CMK (cell line): ENCODE measurements around the gene TSHZ3.

Experiments used
- DNase-seq: peaks from one replicate; pipeline ENCODE4 v3.0.0-alpha.2; 2010; ENCODE audit warnings: low read depth

Gene TSHZ3

DNA sequence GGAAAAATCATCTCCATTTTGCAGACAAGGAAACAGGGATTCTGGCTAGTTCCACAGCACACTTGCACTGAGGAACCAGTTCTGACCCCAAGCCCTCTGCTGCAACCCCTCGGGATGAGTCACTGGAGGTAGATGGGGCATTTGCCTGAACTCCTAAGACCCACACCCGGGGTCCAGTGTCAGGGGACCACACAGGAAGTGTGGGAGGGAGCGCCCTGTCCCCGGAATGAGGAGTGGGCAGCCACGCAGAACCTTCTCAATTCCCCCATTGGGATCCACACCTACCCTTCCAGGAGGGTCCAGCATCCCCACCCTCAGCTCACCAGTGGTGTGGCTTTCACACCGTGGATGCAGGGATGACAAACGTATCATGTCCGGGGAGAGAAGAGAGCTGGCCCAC is 62.7 kb downstream of the TSHZ3 start:
- no peak for DNase-seq

DNA sequence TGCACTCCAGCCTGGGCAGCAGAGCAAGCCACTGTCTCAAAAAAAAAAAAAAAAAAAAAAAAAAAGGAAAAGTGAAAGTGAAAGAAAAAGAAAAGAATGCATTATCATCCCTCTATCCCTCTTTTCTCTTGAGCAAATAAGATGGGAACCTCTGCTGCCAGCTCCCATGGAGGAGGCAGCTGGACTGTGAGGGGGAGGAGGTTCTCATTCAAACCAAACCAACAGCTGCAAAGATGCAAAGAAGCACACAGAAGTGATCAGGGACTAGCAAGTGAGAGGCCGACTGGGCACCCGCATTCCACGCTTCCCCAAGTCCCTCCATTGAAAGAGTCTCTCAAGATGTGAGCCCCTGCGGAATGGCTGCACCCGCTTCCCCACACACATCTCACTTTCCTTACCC is 63.5 kb downstream of the TSHZ3 start:
- DNase-seq: no peak

DNA sequence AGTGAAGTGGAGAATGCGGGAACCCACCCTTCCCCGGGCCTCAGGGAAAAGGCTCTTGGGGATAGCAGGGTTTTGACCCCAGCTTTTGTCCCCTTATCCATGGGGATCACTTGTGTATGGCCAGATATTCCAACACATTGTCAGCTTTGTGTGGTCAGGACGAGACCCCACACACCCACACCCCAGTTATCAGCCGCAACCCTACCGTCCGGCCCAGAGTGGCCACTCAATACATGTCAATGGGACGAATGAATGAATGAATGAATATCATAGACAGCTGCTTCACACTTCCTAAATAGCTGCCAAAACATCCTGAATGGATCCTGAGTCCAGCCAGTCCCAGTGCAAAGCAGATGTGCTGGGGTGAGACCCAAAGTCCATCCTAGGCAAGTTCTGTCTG is 64.6 kb downstream of the TSHZ3 start:
- DNase-seq: no peak

DNA sequence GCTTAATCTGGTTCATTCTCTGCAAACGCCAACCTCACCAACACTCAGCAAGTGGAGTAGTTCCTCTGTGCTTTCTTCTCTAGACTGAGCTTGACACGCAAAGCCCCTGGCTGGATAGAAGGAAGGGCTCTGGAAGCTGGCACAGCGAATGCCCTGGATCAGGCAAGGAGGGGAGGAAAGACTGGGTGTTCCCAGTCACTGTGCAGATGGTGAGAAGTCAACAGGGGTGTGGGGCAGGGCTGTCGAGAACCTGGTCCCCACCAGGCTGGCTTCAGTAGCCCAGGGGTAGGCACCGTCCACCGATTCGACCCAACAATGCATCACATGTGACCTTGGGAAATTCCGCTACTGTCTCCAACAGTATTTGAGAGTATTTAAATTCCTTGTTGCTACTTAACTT is 65.5 kb downstream of the TSHZ3 start:
- no peak for DNase-seq

DNA sequence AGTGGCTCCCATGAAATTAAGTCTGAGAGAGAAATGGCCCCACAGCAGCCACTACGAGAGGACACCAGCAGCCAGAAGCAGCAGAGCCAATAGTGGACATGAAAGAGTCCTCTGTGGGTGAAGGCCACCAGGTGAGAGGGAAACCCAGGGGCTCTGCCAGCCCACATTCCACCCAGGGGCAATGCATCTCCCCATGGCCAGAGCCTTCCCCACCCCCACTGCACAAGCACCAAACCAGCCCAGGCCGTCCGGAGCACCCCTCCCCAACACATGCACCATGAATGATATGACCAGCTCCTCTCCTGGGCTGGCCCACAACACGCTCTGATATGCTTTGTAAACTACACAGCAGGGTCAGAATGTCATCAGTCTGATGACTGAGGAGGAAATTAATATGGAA is 66.9 kb downstream of the TSHZ3 start:
- no peak for DNase-seq

DNA sequence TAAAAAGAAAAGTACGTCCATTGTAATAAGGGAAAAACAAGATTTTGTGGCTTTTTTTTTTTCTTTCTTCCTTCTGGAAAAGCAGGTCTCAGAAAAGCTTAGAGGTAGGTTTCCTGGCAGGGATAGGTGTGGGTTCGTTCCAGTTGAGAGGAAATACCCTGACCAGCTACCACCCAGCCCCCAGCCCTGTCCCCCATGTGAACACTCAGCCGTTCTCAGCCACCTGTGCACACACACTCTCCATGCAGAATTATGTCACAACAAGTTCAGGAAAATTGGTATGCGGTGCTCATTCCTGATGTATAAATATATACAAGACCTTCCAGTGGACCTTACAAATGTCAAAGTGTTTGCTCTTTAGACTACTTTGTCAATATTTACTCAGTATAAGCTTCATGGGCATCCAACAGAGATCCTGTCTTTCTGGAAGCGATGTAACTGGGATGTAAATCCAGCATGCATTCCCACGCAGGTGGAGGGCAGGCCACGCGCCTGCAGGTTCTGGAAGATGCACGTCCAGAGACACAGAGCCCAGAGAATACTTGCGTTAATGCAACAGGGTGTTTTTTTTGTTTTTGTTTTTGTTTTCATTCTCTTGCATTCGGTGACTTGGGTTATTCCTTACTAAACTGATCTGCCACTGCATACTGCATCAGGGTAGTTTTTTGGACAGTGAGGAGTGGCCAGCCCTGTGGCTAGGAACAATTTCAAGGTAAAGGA is 68.8 kb downstream of the TSHZ3 start:
- DNase-seq: no peak

DNA sequence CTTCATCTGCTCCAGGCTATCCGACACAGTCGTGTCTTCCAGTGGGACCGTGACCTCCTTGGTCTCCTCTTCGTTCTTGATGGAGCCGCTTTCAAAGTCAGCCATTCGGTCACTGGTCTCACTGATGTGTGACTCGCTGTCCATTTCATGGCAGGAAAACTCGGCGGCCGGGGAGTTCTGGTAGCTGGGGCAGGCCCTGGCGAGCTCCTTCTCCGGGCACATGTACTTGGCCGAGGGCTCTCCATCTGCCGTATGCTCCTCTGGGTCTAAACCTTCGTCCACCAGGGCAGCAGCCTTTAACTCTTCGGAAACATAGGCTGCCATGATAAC is 69.8 kb downstream of the TSHZ3 start:
- no peak for DNase-seq

DNA sequence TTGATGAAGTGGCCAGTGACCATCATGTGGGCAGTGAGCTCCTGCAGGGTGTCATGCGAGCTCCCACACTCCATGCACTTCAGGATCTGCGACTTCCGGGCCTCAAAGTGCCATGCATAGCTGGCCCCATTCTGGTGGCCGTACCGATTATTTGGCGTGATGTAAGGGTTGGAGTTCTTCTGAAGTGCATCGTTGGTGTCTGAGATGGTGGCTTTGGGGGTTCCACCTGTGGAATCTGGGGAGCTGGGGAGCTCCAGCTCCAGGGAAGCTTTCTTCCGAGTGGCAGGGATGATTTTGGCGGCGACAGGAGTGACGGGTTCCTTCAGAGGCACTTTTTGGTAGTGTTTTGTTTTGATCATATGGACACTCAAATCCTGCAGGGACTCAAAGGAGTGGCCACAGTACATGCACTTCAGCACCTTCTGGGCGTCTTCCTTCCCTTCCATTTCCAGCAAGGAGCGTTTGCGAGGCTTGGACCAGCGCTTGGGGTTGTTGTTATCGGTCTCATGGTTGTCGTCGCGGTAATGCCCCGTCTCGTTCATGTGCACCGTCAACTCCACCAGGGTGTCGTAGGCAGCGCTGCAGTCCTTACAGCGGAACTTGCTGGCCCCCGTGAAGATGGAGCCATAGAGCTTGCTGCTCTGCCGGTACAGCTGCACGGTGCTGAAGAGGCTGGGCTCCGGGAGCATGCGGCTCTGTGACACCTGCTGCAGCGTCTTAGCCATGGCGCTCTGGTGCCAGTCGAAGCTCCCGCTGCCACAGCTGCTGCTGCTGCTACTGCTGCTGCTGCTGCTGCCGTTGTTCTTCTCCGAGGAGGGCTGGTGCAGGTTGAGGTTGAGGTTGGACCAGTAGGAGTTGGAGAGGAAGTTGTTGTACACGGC is 70.4 kb downstream of the TSHZ3 start:
- DNase-seq: no peak

DNA sequence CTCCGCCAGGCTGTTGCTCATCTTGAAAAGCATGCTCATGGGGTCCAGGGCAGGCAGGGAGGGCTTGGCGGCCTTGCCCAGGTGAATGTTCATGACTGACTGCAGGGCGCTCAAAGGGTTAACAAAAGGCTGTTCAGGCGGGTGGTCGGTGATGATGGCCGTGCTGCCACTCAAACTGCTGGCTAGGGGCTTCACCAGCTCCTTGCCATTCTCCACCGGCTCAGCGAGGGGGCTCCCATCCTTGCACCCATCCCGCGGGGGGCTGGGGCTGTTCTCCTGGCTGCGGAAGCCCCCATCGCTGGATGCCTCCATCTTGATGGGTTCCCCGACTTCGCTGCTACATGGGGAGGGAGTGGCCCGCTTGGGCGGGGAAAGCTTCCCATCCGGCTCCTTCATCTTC is 71.7 kb downstream of the TSHZ3 start:
- no peak for DNase-seq

DNA sequence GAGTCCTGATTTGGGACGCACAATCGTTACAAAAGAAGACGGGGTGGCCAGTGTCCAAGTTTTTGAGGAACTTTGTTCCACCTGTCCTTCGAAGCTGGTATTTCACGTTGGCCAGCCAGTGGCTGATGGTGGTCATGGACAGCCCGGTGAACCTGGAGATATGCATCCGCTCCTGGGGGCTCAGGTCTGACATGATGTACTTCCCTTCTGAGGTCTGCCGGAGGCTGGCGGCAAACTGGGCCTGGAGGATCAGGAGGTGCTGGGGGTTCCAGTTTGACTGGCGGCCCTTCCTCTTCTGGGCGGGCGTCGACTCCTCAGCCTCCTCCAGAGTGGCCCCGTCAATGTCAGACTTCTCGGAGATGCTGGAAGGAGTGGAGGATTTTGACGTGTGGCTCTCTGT is 72.4 kb downstream of the TSHZ3 start:
- DNase-seq: no peak

DNA sequence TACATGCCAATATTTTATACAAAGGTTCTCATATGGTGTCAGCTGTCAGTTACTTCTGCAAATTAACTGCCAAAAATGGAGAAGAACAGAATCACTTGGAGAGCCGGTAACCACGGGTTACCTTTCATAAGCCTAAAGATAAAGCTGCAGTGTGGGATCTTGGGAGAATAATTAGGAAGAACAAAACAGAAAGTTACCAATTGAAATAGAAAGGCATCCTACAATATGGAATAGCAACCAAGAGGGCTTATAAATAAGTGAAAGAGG is 74.2 kb downstream of the TSHZ3 start:
- no peak for DNase-seq

DNA sequence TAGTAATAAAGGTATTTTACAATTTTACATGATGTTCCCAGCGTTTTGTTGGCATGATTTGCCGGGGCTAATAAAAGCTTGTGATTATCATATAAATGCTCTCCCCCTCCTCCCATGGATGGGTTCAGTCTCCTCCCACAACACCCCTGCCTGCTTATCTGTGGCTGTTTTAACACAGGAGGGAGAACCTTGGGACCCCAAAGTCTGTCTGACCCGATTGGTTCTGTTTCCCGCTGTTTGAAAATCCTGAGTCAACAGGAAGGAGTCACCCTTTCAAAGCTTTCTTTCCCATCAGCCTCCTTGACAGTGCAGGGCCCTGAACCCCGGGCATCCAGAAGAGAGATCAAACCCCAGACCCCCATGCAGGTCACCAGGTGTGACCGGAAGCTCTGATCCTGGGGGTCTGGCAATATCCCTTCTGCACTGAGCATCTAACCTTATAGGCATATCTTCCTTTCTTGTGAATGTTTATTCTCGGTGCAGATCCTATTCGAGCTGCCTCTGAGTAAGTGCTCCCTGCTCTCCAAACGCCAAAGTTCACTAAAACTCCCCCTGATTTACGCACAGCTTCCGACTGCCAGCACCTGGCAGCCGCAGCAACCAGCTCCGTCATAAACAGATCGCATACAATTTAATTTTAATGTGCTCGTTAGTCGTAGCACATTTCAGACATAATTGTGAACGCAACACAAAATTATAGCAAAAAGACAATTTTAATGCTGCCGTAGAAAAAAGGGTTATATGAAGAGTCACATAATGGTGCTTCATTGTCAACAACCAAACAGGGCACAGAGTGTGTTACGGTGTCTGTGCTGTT is 74.8 kb downstream of the TSHZ3 start:
- DNase-seq: no peak

DNA sequence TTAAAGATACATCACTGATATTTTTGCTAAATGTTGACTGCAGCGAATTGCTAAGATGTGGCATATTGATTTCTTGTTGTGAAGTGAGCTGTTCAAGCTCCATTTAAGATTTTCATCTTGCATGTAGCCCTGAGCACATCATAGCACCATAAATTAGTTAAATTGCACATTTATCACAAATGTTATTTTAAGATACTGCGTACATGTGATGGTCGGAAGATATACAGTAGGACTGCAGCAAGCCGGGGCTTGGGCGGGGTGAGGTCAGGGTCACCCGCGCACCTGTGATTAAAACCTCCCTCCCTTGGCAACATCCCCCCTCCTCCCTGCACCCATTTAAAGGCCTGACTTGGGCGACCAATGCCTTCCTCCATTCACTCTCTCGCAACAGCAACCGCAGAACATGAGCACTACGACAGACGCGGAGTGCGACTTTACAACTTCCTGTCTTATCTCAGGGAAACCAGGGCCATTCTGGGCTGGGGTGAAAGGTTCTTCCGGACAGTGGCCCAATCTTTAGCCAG is 76.6 kb downstream of the TSHZ3 start:
- no peak for DNase-seq

DNA sequence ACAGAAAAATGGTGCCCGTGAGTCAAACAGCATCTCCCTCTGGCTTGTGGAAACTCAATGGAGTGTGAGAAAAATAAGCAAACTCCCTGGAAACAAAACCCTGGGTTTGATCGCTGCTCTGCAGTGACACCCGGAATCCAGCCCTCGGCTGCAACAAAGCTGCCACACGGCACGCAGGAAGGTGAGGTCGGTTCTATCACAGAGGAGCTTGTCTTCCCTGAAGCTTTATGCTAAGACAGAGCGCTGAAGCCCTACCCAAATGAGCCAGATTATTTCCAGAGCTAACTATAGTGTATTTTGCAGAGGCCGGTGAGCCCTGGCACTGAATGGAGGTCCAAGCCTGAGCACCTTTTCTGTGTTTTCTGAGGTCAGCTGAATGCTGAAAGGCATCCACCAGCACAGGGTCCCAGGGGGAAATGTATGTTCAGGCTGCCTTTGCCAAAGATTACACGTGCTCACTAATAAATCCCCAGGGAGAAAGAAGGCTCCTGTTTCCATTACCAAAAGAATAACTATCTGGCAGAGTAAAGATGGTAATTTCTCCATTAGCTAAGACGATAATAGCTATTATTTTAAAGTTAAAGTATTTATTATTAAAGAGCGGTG is 77.8 kb downstream of the TSHZ3 start:
- DNase-seq: no peak

DNA sequence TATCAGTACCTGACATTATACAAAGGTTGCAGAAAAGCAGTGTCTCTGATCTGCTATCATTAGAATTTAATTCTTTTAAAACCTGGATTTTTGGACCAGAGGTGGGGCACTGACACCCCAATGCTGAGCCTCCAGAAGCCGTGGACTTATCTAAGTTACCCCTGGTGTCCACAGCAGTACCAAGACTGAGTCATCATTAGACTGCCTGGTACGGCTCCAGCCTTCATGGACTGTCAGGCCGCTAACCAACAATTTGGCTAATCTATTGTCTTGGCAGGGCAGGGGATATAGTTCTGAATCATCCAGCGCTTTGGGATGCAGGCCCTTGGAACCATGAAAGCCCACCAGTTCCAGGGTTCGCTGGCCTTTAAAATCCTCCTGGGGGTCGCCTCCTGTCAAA is 78.3 kb downstream of the TSHZ3 start:
- DNase-seq: no peak

DNA sequence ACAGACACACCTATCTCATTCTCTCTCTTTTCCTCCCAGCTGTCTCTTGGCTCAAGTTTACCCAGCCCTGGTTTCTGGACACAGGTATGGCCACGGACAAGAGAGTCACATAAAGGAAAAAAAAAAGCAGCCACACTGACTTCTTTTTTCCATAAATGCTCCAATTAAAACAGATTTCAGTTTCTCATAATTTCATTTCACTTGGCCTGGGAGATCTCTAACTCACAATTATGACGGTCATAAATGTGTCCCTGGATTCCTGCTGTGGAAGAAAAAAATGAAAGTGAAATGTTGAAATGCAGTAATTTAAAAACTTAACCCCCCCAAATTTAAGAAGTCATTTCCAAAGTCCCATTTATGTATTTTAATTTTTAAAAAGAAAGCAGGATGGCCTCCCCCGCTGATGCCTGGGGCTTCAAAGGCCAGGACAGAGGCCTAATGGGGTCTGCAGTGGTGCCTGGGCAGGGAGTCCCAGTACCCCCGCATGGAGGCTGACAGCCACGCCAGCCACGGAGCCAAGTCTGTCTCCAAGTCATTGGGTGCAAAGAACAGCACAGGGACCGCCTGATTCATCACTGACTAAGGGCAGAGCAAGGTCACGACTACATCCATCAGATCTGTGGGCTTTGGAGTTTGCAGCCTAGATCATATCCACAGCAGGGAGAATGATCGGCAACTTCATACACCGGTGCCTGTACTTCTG is 79.7 kb downstream of the TSHZ3 start:
- DNase-seq: no peak

DNA sequence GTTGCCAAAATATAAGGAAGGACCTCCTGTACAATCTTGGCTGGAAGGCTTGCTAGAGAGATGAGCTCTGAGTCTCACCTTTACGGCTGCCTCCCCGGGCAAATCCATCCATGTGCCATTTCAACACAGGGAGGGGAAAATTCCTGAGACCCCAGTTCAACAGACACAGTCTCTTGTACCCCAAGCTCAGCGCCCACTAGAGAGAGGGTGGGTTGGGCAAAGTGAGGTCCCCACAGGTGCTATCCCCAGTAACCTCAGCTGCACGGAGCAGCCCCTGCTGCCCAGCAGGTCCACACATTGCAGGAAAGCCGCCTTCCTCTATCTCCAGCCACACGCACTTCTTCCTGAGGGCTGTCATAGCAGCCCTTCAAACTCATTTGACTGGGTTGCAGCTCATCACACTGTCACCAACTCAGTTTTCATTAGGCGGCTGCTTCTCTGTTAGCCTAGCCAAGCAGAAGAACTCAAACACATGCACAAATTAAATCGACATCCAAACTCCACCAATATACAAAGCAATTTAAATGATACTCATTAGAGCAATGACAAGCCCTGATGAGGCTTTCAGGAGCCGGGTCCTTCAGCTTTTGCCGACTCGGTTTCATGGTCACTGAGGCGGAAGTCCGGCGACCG is 80.4 kb downstream of the TSHZ3 start:
- DNase-seq: no peak

DNA sequence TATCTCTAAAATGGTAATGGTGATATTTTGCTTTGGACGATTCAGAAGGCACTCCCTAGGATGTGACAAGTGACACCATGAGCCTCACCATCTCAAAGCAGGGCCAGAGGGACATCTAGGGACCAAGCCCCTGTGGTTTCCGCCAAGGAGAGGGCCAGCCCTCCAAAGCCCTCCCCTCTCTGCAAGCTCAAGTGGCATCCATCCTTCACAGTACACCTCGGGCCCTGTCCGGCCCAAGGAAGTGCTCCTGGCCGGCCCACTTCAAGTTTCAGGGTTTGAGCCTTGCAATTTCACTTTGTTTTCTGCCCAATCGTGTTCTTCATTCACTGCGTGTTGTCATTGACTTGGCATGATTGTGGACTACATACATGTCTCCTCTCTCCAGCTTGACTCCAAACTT is 82.5 kb downstream of the TSHZ3 start:
- no peak for DNase-seq

DNA sequence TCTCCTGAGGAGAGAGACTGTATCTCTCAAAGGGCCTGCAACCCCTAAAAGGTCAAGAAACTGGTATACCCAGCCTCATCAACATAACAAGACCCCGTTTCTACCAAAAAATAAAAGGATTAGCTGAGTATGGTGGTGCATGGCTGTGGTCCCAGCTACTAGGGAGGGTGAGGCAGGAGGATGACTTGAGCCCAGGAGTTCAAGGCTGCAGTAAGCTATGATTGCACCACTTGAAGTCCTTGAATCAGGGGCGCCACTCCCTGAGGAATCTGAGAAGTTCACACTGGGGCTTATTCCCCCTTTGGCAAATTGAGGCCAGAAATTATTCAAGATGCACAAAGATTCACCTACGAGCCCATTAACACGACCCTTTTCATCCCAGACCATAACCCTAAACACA is 83.0 kb downstream of the TSHZ3 start:
- DNase-seq: no peak

DNA sequence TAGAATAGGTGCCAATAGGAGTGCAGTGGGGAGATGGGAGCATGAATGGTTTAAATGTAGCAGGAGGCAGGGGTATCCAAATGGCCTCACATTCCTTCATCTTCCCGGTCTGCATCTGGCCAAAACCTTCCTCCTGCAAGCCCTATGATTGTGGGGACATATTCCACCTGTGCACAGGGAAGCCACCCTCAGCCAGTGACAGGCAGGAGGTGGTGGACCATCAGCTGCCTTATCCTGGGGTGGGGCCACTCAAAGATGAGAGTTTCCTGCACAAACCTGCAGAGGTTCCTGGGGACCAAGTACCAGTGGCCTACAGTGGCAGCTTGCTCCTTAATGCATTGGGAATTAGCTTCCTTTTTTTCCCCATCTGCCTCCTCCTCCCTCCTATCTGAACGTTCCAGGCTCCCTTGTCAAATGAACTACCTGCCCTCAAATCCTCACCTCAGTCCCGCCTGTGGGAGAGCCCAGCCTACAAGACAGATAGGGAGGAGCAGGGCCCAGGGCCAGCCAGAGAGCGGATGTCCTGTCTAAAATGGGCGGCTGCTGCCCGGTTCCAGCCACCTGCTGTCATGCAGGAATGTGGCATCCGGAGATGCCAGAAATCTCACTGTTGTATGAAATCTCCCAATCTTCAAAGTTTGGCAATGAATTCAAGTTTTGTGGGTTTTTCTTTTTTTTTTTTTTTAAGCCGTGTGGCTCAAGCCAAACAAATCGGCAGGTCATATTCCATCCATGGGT is 85.0 kb downstream of the TSHZ3 start:
- no peak for DNase-seq

DNA sequence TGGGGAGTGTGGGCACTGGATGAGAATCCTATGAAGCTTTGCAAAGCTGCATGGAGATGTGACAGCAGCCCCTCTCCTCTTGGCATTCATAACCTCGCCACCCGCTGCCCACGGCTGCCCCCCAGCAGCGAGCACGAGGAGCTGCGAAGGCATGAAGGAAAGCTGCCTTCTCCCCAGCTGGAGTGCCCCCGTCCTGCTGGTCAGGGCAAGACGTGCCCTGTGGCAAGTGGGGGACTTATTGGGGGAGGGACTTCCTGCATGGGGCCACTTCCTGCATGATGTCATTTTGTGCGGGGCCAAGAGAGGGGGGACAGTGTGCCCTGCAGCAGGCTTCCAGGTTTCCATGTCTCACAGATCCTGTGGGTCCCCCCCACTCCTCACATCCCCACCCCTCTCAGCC is 85.9 kb downstream of the TSHZ3 start:
- no peak for DNase-seq
